Activated T-cell treated with anti-CD3 and anti-CD28 coated beads, Interleukin-2, amount 50 U/mL, for 1 hour (primary cell): ENCODE data around the gene OR1J1.
A peak's percentile ranks its signal among the peaks of the same experiment; 100 is the strongest.

Experiments
- DNase-seq: peaks from one replicate; pipeline ENCODE4 v3.0.0-alpha.2; 2020

The OR1J1 gene, protein sequence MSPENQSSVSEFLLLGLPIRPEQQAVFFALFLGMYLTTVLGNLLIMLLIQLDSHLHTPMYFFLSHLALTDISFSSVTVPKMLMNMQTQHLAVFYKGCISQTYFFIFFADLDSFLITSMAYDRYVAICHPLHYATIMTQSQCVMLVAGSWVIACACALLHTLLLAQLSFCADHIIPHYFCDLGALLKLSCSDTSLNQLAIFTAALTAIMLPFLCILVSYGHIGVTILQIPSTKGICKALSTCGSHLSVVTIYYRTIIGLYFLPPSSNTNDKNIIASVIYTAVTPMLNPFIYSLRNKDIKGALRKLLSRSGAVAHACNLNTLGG

DNA sequence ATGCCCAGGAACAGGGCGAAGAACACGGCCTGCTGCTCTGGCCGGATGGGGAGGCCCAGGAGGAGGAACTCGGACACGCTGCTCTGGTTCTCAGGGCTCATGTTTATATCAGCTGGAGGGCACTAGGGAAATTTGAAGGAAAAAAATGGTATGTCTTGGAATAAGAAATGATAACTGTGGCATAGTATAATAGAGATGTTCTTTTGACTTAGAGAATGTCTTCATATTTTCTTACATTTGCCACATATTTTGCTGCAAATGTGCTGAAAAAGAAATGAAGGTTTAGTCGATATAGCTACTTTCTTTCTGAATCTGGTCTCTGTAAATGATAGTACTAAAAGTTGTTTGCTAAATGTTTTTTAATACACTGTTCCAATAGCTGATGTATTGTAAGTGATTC, at the start of gene OR1J1:
Gene OR1J1 (minus strand): TSS at position 101 of the 400 bp plus-strand sequence. CDS start 0 bp downstream, at position 101.
- DNase-seq: no peak

DNA sequence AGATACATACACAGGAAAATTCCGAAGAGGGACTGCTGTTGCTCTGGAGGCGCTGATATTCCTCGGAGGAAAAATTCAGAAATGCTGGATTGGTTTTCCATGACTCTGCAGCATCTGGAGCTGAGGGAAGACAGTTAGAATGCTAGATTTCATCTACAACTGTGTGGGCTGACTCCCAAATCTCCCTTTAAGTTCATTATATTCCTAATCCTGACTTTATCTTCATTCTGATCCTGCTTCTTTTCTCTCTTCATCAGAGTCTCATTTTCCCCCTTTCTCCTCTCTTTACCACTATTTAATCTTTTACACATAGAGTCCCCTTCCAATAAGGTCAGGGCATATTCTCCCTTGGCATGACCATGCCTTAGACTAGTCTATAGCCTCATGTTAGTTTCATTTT, 49.5 kb upstream of the OR1J1 start, which contains the start of gene OR1N1:
Gene OR1N1 (minus strand): TSS at position 101 of the 400 bp plus-strand sequence. CDS start 0 bp downstream, at position 101.
- DNase-seq: no peak

DNA sequence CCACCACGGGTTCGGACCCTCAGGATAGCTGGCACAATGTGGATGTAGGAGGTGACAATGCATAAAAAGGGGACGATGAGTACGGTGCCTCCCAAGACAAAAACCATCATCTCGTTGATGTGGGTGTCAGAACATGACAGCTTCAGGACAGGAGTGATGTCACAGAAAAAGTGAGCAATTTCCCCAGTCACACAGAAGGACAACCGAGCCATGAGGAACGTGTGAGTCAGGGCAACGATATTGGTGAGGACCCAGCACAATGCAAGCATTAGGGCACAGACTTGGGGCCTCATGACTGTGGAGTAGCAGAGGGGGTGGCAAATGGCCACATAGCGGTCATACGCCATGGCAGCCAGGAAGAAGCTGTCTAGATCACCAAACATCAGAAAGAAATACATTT, 48.9 kb upstream of the OR1J1 start:
- no peak for DNase-seq

DNA sequence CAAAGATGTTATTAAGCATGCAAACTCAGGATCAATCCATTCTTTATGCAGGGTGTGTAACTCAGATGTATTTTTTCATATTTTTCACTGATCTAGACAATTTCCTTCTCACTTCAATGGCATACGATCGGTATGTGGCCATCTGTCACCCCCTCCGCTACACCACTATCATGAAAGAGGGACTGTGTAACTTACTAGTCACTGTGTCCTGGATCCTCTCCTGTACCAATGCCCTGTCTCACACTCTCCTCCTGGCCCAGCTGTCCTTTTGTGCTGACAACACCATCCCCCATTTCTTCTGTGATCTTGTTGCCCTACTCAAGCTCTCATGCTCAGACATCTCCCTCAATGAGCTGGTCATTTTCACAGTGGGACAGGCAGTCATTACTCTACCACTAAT, 41.6 kb upstream of the OR1J1 start:
- no peak for DNase-seq

DNA sequence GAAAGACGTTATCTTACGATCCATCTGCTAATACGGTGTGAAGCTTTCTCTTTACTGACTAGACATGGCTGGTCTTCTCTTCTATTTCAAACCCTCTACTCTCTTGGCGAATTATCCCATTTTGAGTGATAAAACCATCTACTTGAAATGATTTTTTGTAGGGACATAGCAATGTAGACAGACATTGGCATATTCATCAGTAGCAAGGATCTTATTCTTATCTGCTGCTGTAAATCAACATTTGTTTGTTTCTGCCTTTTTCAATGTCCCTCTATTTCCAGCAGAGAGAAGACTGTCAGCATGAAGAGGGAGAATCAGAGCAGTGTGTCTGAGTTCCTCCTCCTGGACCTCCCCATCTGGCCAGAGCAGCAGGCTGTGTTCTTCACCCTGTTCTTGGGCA, 41.1 kb upstream of the OR1J1 start, which contains the start of gene OR1J4:
Gene OR1J4 (plus strand): TSS at position 301 of the 400 bp plus-strand sequence. CDS start 0 bp downstream, at position 301.
- DNase-seq: no peak

DNA sequence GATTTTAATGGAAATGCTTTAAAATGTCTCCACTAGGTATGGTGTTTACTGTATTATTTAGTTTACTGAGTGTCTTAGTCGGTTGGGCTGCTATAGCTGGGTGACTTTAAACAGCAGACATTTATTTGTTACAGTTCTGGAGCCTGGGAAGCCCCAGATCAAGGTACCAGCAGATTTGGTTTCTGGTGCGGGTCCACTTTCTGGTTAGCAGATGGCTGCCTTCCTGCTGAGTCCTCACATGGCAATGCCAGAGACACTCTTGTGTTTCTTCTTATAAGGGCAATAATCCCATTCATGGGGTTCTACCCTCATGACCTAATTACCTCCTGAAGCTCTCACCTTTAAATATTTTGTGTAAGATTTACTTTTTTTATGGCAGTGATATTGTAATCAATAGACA, 40.5 kb upstream of the OR1J1 start:
- no peak for DNase-seq

DNA sequence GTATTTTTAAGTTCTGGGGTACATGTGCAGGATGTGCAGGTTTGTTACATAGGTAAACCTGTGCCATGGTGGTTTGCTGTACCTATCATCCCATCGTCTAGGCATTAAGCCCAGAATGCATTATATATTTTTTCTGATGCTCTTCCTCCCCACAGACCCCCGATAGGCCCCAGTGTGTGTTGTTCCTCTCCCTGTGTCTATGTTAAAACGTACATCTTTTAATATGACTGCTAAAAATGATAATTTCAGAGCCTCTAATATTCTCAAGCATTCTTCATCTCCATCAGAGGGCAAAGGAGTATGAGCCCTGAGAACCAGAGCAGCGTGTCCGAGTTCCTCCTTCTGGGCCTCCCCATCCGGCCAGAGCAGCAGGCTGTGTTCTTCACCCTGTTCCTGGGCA, 32.8 kb upstream of the OR1J1 start, which contains the start of gene OR1J2:
Gene OR1J2 (plus strand): TSS at position 301 of the 400 bp plus-strand sequence. CDS start 0 bp downstream, at position 301.
- DNase-seq: no peak

DNA sequence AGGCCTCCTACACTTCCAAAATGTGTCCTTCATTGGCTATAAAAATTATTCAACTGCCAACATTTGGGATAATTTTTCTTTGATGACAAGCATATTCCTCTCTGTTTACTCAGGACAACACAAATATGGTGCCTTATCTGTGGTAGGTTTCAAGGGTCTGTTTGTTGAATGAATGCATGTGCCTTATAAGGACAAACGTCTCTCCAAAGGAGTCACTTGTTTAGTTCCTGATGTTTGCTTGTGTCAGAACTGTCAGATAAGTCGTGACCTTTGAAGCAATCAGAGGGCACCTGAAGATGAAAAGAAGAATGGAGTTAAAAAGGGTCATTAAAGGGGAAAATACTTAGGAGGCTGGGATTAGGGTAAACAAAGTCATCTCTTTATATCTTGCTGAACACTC, 29.2 kb upstream of the OR1J1 start:
- DNase-seq: no peak

DNA sequence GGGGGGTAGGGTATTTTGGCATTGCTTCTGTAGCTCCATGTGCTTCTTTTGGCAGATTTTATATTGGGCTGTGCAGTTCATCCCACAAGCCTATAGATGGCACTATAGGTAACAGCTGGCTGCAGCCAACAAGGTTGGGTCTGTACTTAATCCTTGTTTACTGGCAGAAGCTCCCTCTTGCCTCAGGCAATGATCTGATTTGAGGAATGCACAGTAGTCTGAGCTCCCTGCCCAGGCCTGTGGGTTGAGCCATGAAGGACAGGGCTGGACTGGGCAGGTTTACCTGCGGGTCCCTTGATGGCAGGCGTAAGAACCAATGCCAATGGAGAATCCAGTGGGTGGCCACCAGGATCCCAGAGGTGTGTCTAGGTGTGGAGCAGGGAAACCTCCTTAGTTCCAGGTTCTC, 21.2 kb upstream of the OR1J1 start:
- peak; percentile 18 for DNase-seq

DNA sequence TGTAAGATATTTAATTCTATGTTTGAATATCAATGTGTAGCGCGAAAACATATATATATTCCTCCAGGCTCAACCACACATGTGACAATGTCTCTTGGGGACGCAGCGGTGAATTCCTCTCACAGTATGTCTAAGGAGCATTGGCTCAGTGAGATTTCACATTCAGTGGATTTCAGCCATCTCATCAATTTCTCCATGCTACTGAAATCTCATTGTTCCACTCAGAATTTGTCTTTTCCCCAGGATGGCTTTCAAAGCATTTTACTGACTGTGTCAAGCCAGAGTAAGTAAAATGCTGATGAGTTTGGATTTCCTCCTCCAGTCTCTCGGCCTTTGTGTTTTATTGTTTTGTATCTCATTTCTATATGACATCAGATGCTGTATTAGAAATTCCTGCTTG, 1.3 kb upstream of the OR1J1 start:
- no peak for DNase-seq

DNA sequence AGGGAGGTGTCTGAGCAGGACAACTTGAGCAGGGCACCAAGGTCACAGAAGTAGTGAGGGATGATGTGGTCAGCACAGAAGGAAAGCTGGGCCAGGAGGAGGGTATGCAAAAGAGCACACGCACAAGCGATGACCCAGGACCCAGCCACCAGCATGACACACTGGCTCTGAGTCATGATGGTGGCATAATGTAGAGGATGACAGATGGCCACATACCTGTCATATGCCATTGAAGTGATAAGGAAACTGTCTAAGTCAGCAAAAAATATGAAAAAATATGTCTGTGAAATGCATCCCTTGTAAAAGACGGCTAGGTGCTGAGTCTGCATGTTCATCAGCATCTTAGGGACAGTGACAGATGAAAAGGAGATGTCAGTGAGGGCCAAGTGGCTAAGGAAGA, 380 bp downstream of the OR1J1 start:
- no peak for DNase-seq

DNA sequence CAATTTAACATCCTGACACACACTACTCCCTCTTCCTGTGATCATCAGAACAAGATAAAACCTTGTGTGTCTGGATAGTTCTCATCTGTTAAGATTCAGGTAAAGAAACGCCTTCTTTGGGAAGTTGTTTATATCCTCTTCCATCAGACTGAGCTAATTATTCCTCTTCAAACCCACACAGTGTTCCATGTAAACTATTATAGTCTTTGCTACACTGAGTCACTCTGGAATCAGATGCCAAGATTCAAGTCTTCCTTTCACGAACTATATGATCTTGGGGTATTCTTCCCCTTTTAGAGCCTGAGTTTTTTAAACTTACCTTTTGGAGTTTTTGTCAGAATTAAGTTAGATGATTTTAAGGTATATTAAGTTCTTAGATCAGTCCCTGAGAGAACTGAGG, 2.0 kb downstream of the OR1J1 start:
- no peak for DNase-seq

DNA sequence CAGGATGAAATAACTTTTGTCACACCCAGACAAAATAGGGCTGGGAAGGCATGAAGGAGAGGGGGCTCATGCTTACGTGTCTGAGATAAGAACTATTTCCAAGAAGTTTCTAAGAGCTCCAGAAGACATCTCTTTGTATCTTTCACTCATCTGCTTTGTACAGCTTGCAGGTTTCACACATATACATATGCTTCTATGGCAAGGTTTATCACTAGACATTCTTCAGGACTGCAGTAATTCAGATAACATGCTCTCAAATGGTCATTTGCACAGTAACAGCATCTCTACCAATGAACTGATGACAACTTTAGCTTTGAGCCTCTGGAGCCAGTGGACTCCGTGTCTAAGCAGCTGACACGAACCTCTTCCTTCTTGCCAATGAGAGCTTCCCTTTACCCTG, 3.2 kb downstream of the OR1J1 start:
- no peak for DNase-seq

DNA sequence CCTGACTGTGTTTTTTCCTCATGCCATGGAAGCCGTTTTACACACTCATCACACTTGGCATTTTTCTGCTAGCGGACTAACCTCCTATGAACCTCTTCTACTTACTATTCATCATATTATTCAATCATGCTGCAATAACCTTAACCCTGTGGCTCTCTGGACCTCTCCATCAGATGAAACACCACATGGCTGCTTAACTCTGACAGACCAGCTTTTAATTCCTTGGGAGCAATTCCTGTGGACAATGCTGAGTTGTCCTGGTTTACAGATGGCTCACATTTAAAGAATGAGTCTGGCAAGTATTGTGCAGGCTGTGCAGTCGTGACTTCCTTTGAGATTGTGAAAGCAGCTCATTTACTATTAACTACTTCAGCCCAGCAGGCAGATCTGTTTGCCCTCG, 9.0 kb downstream of the OR1J1 start:
- DNase-seq: no peak

DNA sequence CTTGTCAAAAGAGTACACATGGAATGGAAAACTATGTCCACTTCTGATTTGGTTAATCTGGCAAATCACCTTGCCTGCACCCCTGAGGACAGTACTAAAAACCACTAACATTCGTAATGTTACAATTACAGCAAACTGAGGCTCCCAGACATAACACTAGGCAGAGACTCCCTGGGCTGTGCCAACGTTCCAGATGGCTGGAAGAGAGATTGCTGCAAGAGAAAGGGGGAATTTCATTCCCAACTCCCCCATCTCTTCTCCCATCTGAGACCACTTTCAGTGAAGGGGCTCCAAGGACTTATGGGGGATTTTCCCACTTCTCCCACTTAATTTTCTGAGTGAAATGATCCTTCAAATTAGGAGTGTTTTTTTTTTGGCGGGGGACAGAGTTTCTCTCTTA, 11.3 kb downstream of the OR1J1 start:
- DNase-seq: no peak

DNA sequence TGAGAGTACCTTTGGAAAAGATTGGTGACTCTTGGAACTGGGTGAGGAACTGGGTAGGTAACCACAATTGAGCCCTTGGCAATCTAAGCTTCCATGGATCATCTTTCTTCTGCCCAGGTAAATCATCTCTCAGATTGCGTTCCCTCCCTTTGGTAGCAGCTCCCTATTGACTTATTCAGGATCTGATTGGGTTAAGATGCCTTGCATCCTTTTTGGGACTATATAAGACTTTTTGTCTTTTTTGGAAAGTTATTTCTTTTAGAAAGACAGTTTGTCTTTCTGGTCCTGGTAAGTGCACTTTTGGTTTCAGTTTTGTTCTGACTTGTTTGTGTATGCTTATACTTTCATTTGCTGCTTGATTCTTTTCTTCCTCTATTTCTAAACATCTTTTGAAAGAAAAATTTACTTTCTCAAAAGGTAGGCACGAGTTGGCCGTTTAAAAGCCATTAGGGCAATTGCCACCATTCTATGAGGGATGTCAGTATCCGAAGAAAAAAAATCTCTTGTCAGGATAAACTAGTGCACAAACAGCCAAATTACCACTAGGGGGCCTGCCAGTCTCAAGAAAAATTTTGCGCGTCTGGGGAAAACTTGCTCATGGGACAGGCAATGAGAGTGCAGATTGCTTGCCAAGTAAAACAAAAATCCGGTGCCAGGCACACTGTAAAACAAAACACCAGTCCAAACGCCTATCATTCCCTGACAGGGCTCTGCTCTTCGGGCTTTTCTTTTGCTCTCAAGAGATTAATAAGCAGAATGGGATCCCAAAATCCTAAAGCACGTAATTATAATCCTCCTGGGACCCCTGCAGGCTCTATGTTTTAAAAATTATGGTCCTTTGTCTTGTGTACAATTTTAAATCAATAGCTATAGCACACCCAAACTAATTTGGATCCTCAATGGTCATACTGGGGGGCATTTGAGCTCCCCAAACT, 12.8 kb downstream of the OR1J1 start:
- DNase-seq: peak; percentile 54

DNA sequence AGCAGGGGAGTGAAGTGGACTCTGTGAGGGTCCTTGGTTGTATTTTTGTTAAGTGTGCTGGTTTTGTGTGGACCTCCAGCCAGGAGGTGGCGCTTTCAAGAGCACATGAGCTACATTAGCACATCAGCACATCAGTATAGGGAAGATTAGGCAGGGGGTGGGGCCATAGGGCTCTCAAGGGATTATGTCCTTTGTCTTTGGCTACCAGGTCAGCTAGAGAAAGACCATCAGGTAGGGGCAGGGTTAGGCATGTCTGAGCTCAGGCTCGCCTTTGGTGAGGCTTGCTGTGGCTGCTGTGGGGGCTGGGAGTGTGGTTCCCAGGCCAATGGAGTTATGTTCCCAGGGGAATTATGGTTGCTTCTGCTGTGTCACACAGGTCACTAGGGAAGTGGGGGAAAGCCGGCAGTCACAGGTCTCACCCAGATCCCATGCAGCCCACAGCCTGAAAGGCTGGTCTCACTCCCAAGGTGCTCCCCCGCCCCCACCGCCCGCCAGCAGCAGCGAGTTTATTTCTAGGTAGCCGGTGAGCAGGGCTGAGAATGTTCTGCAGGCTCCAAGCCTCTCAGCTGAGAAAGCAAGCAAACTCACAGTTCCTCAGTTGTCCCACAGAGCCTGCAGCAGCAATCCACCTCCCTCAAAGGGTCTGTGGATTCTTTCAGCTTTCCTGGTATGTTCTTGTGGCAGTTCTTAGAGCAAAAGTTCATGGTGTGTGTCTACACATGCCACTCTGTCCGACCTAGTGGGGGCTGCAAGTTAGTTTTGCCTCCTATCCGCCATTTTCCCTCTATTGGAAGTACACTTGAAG, 13.7 kb downstream of the OR1J1 start:
- DNase-seq: peak; percentile 20

DNA sequence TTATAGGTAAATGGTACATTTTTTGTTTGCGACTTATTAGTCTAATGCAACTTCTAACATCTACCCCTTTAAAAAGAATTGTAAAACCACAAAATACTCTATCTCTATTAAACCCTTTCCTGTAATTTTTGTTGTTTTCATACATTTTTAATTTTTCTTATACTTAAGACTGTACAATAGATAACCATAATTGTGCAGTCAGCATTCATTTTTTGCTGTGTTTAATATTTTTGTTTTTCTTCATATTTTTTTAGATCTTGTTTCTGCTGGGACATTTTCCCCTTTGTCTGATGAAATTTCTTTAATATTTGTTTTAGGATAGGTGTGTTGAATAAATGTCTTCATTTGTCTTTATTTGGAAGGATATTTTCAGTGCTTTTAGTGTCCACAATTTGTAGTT, 19.9 kb downstream of the OR1J1 start:
- no peak for DNase-seq

DNA sequence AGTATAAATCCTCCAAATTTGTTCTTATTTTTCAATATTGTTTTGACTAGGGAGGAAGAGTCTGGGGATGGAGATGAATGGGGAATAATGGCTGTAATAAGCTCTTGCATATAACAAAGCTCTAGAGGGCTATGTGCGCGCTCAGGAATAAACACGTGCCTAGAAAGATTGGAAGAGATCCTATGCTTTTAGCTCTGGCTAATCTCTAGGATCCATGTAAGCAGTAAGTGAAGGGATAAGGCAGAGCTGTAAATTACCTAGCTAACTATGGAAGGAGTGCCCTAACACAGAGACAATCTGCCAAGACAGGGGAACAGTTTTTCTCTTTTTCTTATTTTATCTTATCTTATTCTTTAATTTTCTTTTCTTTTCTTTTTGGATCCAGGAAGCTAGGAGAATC, 21.6 kb downstream of the OR1J1 start:
- no peak for DNase-seq

DNA sequence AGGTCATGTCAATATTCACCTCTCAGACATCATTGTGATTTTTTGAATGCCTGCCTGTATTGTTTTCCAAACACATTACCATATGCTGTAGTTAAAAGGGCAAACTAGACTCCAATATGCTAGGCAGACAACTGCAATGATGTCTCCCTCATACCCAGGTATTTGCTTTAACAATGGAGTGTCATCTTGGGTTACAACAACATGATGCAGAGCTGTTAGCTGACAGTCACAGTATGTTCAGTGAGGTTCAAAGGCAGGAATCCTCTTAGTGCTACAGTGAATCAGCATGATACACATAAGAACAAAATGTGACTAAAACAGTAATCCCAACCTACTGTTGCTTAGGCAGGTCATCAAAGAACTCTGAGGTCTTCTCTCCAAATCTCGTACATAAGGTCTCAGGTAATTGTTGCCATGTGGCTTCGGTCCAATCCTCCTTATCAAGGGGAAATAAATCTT, 24.0 kb downstream of the OR1J1 start:
- no peak for DNase-seq

DNA sequence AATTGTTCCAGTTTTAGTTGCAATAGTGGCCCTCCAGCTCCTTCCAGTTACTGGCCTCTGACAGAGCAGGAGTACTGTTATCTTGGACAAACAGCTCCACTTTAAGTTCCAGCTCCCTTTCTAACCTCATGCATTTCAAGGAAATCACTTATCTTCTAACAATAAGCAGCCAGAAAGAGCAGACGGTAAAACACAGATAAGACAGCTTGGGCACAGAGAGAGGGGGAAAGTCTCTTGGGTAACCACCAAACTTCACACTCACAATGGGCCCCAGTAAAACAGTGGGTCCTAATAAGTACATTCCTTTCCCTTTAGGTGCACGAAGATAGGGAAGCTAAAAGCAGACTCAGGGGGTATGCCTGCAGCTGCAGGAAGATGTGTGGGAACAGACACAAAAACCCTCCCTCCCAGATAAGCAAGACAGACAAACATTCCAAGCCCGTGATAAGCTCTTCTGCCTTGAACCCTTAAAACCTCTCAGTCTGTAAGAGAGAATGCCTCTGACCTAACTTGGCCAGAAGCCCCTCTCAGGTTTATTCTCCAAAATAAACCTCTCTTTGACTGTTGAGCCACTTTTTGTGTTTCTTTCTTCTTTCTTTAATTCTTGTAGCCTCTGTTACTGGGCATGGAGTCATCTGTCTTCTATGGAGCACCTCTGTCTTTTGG, 30.8 kb downstream of the OR1J1 start:
- DNase-seq: no peak

DNA sequence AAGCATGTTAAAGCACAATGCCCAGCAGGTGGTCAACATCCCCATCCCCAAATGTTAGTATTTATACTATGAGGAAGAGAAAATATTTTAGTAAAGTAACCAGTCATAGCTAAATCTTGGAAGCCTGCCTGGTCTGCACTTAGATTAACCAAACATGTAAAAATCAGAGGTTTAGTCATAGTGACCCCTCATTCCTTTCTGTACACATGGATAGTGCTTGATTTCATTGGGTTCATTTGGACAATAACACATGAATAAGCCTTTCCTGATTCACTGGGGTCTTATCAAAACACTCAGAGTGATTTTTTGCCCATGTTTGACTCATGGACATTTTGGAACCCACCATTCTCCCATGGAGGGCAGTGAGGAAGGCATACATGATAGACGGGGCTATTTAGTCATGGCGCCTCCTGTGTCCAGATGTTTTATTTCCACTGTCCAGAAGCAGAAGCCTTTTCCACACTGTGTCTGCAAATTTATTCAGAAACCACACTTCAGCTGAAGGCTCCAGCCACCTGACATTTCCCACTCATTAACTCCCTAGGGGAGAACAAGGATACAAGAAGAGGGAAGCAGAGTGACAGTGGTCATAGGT, 32.5 kb downstream of the OR1J1 start:
- no peak for DNase-seq
